Fibroblast of lung (primary cell): ENCODE results near the gene LPP. TPM values are rescaled to one million over a fixed set of nuclear protein-coding genes. Genes with fewer than 3 reads are reported as not detected.
A peak's percentile ranks its signal among the peaks of the same experiment; 100 is the strongest.

Source experiments
- DNase-seq, 2 donors: peaks; one replicate each; pipeline versions ENCODE4 v3.0.0 to v3.0.0-alpha.2; 2010; ENCODE audit warnings: low read depth in 2 of 2
- H2AFZ ChIP-seq: 2 replicates; pipeline ENCODE4 v1.5.1; 2012; ENCODE audit warnings: low read length, control low read depth, inconsistent platforms
- H3K27ac ChIP-seq: 2 replicates; pipeline ENCODE4 v1.5.1; 2011; ENCODE audit warnings: low read length, control low read depth; ENCODE audit not compliant: insufficient read depth
- H3K27me3 ChIP-seq: 2 replicates; pipeline ENCODE4 v1.5.1; 2011; ENCODE audit warnings: mild to moderate bottlenecking, low read length; ENCODE audit not compliant: control insufficient read depth, insufficient read depth
- H3K36me3 ChIP-seq: 2 replicates; pipeline ENCODE4 v1.5.1; 2011; ENCODE audit warnings: low read length; ENCODE audit not compliant: control insufficient read depth, insufficient read depth
- H3K4me1 ChIP-seq: 2 replicates; pipeline ENCODE4 v1.5.1; 2011; ENCODE audit warnings: low read length; ENCODE audit not compliant: control insufficient read depth, insufficient read depth; ENCODE audit errors: extremely low read depth
- H3K4me2 ChIP-seq: 2 replicates; pipeline ENCODE4 v1.5.1; 2011; ENCODE audit warnings: low read length, control low read depth; ENCODE audit not compliant: insufficient read depth; ENCODE audit errors: extremely low read depth
- H3K4me3 ChIP-seq, 4 experiments: fragments of 200-600 bp in 1 of 4; sonication (generic) in 1 of 4; replicated peaks in 1 of 4; 2 replicates each; pipeline ENCODE4 v1.5.1; 2011 to 2016; ENCODE audit warnings: low read length in 4 of 4, low read depth in 3 of 4, mild to moderate bottlenecking in 3 of 4, control low read depth in 2 of 4, inconsistent platforms in 1 of 4, mixed read lengths in 1 of 4; ENCODE audit not compliant: insufficient read depth in 1 of 4; ENCODE audit errors: control extremely low read depth in 1 of 4
- H3K79me2 ChIP-seq: 2 replicates; pipeline ENCODE4 v1.5.1; 2012; ENCODE audit warnings: mild to moderate bottlenecking, low read length, inconsistent platforms; ENCODE audit not compliant: control insufficient read depth, insufficient read depth
- H3K9ac ChIP-seq: 2 replicates; pipeline ENCODE4 v1.5.1; 2011; ENCODE audit warnings: mild to moderate bottlenecking, low read length, control low read depth; ENCODE audit not compliant: insufficient read depth
- H3K9me3 ChIP-seq: 2 replicates; pipeline ENCODE4 v1.5.1; 2012; ENCODE audit warnings: low read depth, low read length; ENCODE audit not compliant: control insufficient read depth, insufficient read depth
- H4K20me1 ChIP-seq: 2 replicates; pipeline ENCODE4 v1.5.1; 2011; ENCODE audit warnings: low read length; ENCODE audit not compliant: control insufficient read depth, insufficient read depth; ENCODE audit errors: extremely low read depth
- EZH2 ChIP-seq: IDR thresholded peaks from 2 replicates; pipeline ENCODE4 v1.5.1; 2012; ENCODE audit warnings: low read length, control low read depth, mild to moderate bottlenecking; ENCODE audit errors: missing control alignments
- polyA plus RNA-seq, 2 donors: library from polyadenylated mRNA; depleted of rRNA in 1 of 2; stranded (reverse) in 1 of 2; unstranded in 1 of 2; fragments of >200 nt; gene quantifications; 2 replicates each; pipeline ENCODE4 v1.2.1, GENCODE V29; 2011 to 2012; ENCODE audit warnings: missing spikeins in 1 of 2
- total RNA-seq: library from RNA; depleted of rRNA; stranded (reverse); fragments of >200 nt; gene quantifications from 2 replicates; pipeline ENCODE4 v1.2.1, GENCODE V29; 2014
- TF ChIP-seq, protein P1 (sequence below), 2 donors: IDR thresholded peaks in 1 of 2; conservative IDR thresholded peaks in 1 of 2; 1 replicate in 1 of 2; 2 replicates in 1 of 2; pipeline ENCODE4 v1.5.1; 2011 to 2012; ENCODE audit warnings: low read length in 2 of 2, control low read depth in 1 of 2, inconsistent platforms in 1 of 2, low read depth in 1 of 2, mild to moderate bottlenecking in 1 of 2

LPP gene
- total and polyA plus RNA-seq, 2 donors (not counting 1 experiment from before 2014, with no cell fraction given): 69.0 to 124 TPM

DNA sequence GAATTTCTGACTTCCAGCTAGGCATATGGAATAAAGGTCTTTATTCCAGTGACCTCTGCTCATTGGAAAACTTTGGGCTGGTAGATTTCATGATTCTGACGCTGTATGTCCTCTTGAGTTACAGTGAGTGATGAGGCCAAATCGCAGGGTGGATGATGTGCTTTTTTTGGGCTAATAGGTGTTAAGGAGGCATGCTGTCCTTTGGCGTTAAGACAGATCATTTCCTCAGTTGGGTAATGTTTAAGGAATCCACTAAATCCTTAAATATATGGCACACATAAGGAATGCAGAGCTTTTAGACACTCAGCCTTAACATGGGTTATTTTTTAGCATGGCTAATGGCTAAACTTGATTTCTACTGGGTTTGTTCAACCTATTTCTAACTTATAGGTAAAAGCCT is 87.9 kb downstream of the LPP start:
- no peak for TF ChIP-seq EZH2
- TF ChIP-seq, protein P1, sequence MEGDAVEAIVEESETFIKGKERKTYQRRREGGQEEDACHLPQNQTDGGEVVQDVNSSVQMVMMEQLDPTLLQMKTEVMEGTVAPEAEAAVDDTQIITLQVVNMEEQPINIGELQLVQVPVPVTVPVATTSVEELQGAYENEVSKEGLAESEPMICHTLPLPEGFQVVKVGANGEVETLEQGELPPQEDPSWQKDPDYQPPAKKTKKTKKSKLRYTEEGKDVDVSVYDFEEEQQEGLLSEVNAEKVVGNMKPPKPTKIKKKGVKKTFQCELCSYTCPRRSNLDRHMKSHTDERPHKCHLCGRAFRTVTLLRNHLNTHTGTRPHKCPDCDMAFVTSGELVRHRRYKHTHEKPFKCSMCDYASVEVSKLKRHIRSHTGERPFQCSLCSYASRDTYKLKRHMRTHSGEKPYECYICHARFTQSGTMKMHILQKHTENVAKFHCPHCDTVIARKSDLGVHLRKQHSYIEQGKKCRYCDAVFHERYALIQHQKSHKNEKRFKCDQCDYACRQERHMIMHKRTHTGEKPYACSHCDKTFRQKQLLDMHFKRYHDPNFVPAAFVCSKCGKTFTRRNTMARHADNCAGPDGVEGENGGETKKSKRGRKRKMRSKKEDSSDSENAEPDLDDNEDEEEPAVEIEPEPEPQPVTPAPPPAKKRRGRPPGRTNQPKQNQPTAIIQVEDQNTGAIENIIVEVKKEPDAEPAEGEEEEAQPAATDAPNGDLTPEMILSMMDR (conservative IDR thresholded peaks at IDR 0.05 in 1 of 2, IDR thresholded peaks at IDR 0.05 in 1 of 2; ENCODE audit: low read depth in 1 of 2, low read length in 2 of 2): no peak
- Histone ChIP-seq H3K79me2 (peaks cover 67% of the 10 kb centered on the region), H3K9ac (no peak overlapping the region), H3K9me3 (no peaks in the 10 kb centered on the region), H3K27me3 (no peaks in the 10 kb centered on the region), H3K4me2 (no peak overlapping the region), H3K4me3 (no peak overlapping the region), H2AFZ (no peak overlapping the region), H3K27ac (no peak overlapping the region), H3K36me3 (no peaks in the 10 kb centered on the region), H3K4me1 (peaks cover 20% of the 10 kb centered on the region), H4K20me1 (no peaks in the 10 kb centered on the region)
- peak; percentile 15 to 58 for DNase-seq

DNA sequence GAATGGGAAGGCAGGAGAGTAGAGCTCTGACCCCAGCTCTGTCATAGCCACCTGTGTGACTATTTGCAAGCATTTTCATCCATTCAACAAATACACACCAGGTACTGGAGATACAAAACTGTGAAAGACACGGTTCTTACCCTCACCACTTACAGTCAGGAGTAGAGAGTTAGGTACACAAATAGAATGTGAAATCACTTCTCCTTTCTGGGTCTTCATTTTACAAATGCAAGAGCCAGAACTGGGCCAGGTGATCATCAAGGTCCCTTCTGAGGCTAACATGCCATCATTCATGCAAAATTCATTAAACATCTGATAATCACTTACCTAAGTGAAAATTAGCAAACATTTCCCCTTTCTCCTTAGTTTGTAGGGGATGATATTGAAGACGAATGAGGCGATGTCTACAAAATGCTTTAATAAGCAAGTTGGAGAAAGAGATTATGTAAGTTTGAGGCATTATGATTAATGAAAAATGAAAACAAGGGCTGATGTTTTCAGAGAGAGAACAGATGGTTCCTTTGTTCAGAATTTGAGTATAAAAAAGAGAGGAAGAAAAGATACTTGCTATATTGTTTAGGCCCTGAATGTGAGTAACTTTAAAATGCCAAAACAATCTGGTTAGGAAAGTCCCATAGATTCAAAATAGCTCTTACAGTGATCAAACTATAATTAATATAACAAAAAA is 88.6 kb downstream of the LPP start:
- no peak overlapping the region for H3K9ac ChIP-seq
- no peak overlapping the region for H3K4me2 ChIP-seq
- H3K79me2 ChIP-seq: peaks cover 63% of the 10 kb centered on the region

DNA sequence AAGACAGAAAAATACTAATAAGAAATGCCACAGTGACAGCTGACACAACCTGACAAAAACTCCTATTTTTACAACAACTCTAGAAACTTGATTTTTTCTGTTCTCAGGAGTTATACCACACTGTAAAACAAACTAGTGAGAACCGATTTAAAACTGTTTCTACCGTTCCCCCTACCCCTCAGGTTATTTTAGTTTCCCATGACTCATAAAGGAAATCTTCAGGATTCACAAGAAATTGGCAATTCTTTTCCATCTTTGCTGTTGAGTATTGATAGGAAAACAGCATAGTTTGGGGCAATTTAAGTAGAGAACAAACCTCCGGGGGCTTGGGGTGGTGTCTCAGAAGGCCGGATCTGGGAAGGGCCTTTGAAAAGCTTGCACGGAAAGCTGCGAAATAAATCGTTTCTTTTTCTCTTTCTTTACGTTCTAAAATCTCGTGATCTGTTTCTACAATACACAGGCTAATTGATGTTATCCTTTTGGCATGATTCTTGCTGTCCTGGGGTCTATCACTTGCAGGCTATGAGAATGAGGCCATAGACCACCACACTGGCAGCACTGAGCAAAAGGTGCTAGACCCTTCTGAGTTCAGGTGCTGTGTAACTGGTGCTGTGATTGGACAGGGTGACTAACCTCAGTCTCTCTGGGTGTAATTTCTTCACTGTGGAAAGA is 89.3 kb downstream of the LPP start:
- Histone ChIP-seq H3K4me2 (no peak overlapping the region), H3K36me3 (no peaks in the 10 kb centered on the region), H3K9ac (no peak overlapping the region), H3K4me3 (no peak overlapping the region), H4K20me1 (no peaks in the 10 kb centered on the region), H3K27ac (no peak overlapping the region), H3K4me1 (peaks cover 20% of the 10 kb centered on the region), H3K27me3 (no peaks in the 10 kb centered on the region), H3K79me2 (peaks cover 59% of the 10 kb centered on the region), H3K9me3 (no peaks in the 10 kb centered on the region), H2AFZ (no peak overlapping the region)
- no peak for DNase-seq
- TF ChIP-seq, protein P1 (conservative IDR thresholded peaks at IDR 0.05 in 1 of 2, IDR thresholded peaks at IDR 0.05 in 1 of 2; ENCODE audit: low read depth in 1 of 2, low read length in 2 of 2): no peak
- no peak for TF ChIP-seq EZH2

More for the DNA sequence above, 88.6 kb downstream of the LPP start:
- H2AFZ ChIP-seq: no peak overlapping the region
- H3K4me3 ChIP-seq: no peak overlapping the region
- no peaks in the 10 kb centered on the region for H3K9me3 ChIP-seq
- no peaks in the 10 kb centered on the region for H4K20me1 ChIP-seq
- H3K27me3 ChIP-seq: no peaks in the 10 kb centered on the region
- peaks cover 20% of the 10 kb centered on the region for H3K4me1 ChIP-seq
- TF ChIP-seq, protein P1 (conservative IDR thresholded peaks at IDR 0.05 in 1 of 2, IDR thresholded peaks at IDR 0.05 in 1 of 2; ENCODE audit: low read depth in 1 of 2, low read length in 2 of 2): no peak
- no peak for TF ChIP-seq EZH2
- no peak overlapping the region for H3K27ac ChIP-seq
- H3K36me3 ChIP-seq: no peaks in the 10 kb centered on the region
- peak in 1 of 2 donors; percentile 10 for DNase-seq
